Myocyte (in vitro differentiated cells): Measurements from ENCODE around the gene FAM110A. TPM values are rescaled to one million over a fixed set of nuclear protein-coding genes. Genes with fewer than 3 reads are reported as not detected.
"Not testable (repeated sequence)": the region's sequence is repeated elsewhere in the genome, so short reads cannot be mapped to it uniquely, and the experiment has no call there.

Experiments
- DNase-seq: peaks from one replicate; pipeline ENCODE4 v3.0.0-alpha.2; 2012; ENCODE audit warnings: low read depth
- total RNA-seq: library from RNA; depleted of rRNA; stranded (reverse); fragments of >200 nt; gene quantifications from 2 replicates; pipeline ENCODE4 v1.2.3, GENCODE V29; 2014

Gene FAM110A
- total RNA-seq, 1 donor from 2014 or later, result 0.29 TPM

DNA sequence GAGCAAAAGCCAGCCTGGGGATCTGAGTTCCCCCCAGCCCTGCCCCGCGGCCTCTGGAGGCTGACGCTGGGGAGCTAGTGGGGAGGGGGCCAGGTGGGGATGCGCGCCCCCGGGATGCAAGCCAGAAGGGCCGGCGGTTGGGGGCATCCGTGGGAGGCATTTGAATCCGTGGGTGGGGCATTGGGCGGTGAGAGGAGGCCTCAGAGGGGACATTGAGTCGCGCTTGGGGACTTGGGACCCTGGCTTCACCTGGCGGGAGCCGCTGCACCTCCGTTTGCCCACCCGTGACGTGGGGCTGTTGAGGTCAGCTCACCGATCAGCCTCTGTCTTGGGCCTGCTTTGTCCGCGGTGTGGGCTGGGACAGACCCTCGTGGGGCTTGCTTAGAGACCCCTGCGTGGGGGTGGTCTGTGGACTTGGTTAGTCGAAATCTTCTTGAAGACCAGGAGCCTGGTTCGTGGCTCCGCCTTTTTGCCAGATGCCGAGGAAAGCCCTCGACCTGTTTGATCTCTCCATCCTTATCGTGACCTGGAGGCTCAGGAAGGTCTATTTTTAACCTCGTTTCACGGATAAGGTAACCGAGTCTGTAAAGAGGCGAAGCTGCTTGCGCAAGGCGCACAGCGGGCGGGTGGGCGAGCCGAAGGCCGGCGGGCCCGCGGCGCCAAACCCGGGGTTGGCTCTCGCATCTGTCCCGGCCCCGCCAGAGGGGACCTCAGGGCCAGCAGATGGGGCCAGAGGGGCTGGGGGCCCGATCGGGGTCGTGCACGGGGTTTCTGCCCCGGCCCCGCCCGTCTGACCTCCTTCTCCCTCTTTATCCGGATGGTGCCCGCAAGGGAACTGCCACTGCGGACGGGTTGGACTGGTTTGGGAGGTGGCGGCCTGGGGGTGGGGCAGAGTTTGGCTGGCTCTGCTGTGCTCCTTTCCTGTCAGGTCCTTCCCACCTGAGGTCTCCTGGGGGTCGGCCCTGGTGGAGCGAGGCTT, 8.3 kb downstream of the FAM110A start:
- no peak for DNase-seq

DNA sequence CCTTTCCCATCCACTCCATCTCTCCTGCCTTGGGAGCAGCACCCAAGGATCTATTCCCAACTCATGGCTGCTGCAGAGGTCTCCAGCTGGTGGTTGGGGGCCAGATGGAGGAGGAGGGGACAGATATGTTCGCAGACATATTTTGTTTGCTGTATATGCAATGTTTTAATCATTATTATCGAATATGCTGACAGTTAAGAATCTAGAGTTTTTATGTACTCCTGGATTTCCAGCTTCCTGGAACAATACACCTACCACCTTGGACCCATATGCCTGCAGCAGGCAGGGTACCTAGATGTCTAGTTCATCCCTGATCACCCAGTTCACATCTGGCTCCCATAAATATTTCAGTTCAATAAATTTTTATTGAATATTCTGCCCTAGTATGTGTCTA, 9.0 kb downstream of the FAM110A start:
- DNase-seq, result no peak

DNA sequence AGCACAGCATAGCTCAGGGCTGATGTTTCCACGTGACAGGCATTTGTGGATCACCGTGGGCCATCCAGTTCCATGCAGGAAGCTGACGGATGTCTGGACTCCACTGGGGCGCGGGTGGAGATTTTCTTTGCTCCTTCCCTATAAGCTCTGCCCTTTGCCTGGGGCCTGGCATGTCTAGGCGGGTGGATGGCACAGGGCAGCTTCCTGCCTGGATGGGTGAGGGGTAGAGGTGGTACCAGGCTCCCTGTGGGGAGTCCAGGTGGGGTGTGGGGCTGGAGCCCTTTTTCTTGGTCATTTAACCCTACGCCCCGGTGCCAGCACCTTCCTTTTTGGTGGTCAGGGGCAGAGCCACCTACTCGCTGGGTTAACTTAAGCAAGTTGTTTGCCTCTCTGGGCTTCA, 10.4 kb downstream of the FAM110A start:
- no peak for DNase-seq

DNA sequence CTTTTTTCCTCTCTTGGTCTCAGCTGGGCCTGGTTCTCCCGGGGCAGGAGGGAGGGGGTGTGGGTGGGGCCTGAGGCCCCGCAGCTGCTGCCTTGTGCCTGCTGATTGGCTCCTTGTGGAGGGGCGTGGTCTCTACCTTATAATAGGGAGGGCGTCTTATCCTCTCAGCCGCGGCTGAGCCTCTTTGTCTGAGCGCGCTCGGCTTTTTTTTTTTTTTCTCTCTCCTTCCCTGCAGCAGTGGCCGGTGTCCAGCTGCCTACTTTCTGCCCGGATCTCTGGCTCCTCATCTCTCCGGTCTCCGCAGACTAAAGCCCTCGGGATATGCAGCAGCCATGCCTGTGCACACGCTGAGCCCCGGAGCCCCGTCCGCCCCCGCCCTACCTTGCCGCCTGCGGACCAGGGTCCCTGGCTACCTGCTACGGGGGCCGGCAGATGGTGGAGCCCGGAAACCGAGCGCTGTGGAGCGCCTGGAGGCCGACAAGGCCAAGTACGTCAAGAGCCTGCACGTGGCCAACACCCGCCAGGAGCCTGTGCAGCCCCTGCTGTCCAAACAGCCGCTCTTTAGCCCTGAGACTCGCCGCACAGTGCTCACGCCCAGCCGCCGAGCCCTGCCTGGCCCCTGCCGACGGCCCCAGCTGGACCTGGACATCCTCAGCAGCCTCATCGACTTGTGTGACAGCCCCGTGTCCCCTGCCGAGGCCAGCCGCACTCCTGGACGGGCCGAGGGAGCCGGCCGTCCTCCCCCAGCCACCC, 11.1 kb downstream of the FAM110A start:
- DNase-seq, result peak; percentile 84

DNA sequence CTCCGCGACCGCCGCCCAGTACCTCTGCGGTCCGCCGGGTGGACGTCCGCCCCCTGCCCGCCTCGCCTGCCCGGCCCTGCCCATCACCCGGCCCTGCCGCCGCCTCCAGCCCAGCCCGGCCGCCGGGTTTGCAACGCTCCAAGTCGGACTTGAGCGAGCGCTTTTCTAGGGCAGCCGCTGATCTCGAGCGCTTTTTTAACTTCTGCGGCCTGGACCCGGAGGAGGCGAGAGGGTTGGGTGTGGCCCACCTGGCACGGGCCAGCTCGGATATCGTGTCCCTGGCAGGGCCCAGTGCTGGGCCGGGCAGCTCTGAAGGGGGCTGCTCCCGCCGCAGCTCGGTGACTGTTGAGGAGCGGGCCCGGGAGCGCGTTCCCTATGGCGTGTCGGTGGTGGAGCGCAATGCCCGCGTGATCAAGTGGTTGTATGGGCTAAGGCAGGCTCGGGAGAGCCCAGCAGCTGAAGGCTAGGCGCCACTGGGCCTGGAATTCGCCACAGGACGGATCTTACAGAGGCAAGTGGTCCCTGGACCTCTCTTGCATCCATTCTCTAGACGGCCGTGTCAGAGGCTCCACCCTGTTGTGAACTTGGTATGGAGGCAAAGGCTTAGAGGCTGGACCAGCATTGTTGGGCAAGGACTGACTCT, 11.8 kb downstream of the FAM110A start:
- DNase-seq, result no peak

DNA sequence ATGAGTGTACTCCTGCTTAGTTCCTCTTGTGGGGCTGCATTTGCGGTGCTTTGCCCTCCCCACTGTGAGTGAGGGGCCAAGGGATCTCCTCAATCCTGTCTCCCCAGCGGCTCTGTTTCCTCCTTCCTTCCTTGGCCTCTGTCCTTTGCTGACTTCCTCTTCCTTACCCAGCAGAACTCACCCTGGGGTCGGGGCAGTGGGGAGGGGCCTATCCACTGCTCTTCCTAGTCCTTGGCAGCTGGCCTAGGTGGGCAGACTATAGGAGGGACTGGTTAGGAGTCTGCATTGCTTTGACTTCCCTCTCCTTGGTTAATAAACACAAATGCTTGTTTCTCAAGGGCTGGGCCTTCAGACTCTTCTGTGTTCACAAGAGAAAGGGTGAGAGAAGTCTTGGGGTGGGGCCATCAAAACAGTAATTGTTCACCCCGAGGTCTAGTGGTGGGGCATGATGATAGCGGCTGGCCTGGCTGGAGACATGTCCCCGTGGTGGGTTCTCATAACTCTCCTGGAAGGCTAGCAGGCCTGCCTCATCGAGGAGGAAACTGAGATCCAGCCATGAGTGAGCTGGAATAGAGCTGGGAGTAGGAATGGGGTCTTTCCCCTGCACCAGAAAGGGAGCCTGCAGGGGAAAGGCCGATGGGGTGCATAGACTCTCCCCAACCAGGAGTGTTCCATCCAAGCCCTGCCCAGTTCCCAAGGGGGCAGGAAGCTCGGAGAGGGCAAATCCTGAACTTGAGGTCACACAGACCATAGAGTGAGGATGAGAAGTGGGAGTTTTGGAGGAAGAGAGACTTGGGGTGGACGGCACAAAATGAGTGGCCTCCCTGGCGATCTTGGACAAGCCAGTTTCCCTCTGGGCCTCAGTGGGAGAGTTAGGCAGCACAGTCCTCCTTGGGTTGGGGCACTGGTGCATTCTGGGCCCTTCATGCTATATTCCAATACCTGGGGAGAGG, 12.7 kb downstream of the FAM110A start:
- DNase-seq, result no peak

DNA sequence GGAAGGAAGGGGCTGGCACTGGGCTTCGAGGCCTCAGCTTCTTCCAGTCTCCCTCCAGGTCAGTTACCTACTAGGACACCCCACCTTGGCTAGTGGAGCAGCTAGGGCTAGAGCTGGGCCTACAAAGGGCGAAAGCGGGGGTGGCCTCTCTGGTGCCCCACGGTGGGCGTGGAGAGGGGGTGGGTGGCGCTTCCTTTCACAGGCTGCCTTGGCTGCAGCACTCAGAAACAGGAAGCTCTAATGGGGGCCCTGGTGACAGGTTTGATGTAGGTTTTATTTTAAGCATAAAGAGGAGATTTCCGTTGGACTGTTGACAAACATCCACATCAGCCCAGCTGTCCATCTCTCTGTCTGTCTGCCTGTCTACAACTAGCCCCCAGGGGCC, 13.4 kb downstream of the FAM110A start:
- no peak for DNase-seq

DNA sequence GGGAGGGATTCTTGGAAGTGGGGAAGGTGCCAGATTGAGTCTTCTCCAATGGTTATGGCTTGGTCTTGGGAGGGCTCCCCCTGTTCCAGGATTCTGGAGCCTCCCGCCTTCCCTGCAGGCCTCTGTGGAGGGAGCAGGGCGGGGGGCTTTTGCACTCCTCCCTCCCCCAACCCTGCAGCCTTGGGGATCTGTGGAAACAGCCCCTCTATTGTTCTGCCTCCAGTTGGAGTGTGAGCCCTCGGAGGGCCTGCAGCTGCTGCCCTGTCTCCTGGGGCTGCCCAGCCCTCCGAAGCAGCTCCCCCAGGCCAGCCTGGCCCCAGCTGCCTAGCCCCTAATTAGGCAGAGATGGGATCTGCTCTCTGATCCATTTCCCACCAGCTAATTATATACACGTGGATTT, 14.7 kb downstream of the FAM110A start:
- DNase-seq, result no peak

DNA sequence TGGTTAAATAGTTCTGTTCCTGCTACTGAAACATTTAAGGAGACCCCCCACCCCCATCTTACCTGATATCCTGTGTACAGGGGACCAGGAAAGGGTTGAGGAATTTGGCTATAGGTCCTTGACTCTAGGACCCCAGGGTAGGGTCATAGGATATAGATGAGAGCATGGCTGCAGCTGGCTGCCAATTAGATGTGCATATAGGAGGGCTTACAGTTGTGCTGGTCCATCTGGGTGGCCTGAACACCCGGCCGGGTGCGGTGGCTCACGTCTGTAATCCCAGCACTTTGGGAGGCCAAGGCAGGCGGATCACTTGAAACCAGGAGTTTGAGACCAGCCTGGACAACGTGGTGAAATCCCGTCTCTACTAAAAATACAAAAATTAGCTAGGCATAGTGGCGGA, 15.2 kb downstream of the FAM110A start:
- DNase-seq, result not testable (repeated sequence)

DNA sequence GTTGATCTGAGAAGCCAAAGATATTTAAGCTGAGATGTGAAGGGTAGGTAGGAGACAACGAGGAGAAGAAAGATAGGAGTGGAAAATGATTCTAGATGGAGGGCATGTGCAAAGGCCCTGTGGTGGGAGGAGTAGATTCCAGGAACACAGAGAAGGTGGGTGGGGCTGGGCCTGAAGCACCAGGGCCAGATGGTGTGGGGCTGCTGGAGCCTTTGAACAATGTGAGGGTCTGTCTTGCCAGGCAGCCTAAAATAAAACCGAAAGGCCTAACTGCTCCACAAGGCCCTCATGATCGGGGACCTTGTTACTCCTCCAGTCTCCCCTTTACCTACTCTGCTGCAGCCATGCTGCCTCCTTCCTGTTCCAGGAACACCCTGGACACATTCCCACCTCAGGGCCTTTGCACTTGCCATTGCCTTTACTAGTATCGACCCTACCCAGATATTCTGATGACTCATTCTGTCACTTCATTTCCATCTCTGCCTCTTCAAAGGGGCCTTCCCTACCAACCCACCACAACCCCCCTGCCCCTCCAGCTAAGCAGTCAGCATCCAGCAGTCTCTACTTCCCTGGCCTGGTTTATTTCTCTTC, 20.0 kb downstream of the FAM110A start:
- DNase-seq, result no peak

DNA sequence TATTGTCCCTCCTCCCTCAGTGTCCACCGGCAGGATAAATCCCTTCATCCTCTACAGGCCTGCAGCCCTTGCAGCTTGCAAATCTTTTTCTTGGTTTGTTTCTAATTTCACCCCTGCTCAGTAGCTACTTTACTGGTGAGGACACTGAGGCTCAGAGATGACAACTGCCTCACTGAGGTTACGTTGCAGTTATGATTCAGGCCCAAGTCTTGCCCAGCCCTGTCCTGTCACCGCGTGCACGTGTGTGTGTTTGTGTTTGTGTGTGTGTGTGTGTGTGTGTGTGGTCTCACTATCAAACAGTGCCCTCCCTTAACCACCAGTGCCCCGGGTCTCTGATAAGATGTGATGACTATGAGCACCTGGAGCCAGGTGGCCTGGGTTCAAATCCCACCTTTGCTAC, 21.1 kb downstream of the FAM110A start:
- no peak for DNase-seq

DNA sequence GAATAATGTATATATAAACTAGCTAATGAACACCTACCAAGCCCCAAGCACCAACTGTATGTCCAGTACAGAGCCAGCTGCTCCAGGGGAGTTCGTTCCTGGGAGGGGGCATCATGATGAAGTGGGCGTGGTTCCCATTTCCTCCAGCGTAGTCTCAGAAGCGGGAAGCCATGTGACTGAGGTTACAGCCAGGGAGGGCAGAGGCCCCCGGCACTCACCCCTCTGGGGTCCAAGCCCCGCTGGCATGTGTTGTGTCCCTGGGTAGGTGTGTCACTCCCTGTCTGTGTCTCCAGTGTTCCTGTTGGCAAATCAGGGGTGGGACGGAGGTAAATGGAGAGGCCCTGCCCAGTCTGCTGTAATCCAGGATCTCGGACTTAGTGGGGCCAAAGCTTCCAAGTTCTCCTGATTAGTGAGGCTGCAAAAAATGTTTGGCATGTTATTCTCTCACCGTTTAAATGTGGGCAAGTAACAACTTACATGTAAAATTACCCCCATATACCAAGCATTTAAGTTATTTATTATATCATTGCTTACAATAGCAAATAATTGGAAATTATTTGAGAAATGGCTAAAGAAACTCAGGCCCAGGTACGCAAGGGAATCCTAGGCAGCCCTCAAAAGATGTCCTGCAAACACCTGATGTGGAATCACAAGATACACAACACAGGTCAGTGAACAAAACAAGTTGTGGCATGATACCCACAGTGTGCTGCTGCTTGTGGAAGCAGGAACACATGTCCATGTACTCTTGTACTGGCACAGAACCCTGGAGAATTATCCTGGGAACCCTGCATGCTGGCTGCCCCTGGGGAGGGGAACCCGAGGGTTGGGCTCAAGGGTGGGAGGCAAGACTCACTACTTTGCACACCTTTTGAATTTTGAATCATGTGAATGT, 22.2 kb downstream of the FAM110A start:
- no peak for DNase-seq

DNA sequence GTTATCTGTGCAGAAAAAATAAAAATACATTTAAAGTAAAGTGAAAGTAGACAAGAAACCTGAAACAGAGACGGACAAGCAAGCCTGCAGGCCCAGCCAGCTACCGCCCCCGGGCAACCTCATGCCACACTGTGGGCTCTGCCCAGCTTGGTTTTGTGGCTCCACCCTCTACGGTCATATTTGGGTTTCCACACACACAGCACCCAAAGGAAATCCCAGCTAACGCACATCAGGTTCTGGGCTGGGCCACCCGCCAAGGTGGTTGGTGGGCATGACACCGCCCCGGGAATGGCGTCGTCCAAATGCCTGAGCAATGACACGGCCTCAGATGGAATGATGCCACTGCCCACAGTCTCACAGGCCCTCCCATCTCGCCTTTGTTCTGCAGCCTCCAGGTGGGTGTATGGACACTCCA, 22.9 kb downstream of the FAM110A start:
- DNase-seq, result peak; percentile 98

DNA sequence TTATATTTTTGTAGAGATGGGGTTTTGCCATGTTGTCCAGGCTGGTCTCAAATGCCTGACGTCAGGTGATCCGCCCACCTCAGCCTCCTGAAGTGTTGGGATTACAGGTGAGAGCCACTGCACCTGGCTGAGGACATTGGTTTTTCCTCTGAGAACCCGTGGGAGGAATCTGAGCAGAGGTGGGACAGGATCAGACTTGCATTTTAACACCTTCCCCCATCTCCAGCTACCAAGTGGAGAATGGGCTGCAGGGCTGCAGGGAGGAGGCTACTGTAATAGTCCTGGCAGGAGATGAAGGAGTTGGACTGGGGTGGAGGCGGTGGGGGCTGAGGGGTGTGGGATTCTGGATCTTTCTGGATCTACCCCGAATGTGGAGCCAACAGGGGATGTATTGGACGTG, 24.5 kb downstream of the FAM110A start:
- DNase-seq, result no peak

DNA sequence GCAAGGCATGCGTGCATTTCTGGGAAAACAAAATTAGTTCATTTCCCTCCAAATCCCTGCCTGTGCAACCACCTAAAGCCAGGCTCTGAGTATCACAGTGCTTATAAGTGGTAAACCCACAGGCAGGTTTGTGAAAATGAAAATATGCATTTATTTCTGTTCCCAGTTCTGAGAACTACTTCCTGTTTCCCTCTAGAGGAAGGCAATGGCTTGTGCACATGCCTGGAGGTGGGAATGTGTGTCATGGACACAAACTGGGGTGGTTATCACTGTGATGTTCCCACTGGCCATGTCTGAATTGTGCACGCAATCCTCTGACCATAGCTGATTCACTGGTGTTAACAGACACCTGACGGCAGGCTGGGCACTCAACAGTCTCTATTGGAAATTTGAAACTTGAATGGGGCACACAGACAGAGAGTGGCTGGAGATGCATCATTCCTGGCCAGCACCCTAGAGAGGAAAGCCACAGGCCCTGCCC, 26.3 kb downstream of the FAM110A start:
- peak; percentile 73 for DNase-seq

DNA sequence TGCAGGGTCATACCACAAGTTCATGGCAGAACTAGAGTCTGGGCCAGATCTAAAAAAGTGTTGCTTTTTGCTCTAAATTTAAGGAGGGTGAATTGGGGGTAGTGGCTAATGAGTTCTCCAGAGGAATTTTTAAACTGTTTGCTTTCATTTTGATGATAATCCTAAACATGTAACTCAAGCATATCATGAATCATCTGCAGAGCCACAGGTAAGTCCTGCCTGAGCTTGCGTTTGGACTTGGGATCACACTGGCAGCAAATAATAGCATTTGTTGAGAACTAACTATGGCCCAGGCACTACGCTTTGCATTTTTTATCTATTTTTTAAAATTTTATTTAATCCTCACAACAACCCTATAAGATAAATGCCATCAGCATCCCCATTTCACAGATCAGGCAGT, 27.4 kb downstream of the FAM110A start:
- DNase-seq, result no peak

DNA sequence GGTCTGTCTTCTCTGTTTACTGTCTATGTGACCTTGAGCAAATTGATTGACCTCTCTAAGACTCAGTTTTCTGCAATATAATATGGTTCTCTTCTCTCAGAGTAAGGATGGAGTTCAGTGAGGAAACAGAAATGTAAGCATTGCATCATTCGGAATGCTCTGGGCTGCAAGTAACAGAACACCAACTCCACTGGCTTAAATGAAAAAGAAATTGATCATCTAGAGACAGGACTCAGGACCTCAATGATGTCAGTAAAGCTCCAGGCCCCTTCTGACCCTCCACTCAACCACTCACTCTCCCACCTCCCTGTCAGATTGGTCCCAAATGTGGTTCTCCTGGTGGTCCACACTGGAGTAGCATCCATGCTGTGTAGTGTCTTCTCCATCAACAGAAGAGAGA, 31.9 kb downstream of the FAM110A start:
- no peak for DNase-seq

DNA sequence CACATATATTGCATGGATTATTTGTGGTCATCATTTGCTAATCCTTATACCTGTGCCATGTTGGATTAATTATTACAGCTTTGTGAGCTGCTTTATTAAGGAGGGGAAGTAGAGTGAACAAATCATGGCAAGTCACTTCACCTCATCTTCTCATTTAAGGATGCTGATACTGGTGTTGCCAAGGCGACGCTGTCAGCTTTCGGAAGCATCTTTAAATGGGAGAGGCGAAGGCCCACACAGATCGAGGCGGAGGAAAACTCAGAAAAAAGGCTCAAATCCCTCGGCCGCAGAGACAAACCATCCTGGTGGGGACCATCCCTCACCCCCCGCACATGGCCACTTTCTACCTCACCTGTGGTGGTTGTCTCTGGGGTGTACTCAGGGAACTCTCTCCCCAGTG, 34.8 kb downstream of the FAM110A start:
- DNase-seq, result no peak

DNA sequence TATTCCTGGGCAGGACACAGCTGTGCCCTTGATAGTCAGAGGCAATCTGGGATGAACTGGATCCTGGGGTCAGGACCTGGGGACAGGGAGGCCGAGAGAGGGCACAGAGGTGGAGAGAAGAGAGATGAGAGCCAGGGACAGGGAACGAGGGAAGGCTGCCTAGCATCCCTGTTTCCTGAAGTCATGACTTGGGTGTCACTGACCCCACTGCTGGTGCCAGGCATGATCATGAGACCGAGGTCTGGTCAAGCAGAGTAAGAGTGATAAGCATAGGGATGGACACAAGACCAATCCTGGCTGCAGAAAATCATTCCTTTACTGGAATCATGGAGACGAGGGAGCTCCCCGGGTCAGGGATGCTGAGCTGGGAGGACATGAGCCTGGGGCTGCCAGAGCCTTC, 36.1 kb downstream of the FAM110A start:
- no peak for DNase-seq
